ENCODE measurements around the gene VCX3B.
"Not testable (repeated sequence)": the region's sequence is repeated elsewhere in the genome, so short reads cannot be mapped to it uniquely, and the experiment has no call there.

VCX3B gene

DNA sequence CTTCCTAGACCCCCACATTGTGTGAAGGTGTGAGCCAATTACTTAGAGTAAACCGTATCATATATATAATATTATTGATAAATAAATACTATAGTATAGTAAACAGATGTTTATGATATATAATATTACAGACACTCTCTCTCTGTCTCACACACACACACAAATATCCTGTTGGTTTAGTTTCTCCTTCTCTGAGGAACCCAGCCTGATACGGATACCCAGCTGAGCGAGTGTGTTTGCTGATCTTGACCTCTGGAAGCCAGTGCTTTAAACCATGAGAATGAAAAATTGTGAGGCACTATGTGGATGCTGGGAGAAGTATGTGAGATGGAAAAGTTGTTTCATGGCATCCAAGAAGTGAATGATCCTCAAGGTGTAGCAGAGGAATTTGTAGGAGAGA lies at the start of gene VCX3B:
VCX3B (plus strand) TSS at position 301 of the 400 bp plus-strand sequence. CDS start 621 bp downstream, outside the sequence.
- H3K4me1 ChIP-seq (ENCODE audit: control insufficient read depth in 5 of 5, insufficient read depth in 5 of 5, low read length in 5 of 5); H3K36me3 ChIP-seq (ENCODE audit: control insufficient read depth in 5 of 5, insufficient read depth in 5 of 5, low read length in 5 of 5); H3K27me3 ChIP-seq (ENCODE audit: control insufficient read depth in 5 of 5, insufficient read depth in 4 of 5, low read length in 5 of 5); H3K9ac ChIP-seq (ENCODE audit: low read length in 5 of 5); H3K27ac ChIP-seq (ENCODE audit: low read depth, low read length); H3K4me3 ChIP-seq (ENCODE audit: low read depth in 1 of 5, low read length in 5 of 5); H3K9me3 ChIP-seq (ENCODE audit: control insufficient read depth in 5 of 5, low read length in 5 of 5): not testable (repeated sequence)

DNA sequence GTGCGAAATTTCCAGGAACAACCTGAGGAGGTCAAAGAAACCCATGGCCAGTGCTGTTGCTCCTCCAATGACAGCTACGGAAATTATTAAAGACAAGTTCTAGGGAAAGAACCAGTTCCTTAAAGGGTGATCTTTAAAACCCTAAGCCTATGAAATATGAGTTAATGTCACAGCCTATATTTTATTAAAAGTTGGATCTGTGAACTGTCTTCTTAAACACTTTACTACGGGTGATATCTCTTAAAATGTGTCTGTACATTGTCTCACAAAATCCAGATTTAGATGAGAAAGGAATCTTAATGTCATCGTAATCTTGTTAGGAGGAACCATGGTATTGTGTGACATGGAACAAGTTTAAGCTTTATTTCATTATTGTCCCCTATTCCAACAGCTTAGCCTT lies 46.3 kb upstream of the VCX3B start:
- Histone ChIP-seq H3K4me1 (ENCODE audit: control insufficient read depth in 5 of 5, insufficient read depth in 5 of 5, low read length in 5 of 5) (no peaks in the 10 kb centered on the region), H3K36me3 (ENCODE audit: control insufficient read depth in 5 of 5, insufficient read depth in 5 of 5, low read length in 5 of 5) (no peaks in the 10 kb centered on the region), H3K9ac (ENCODE audit: low read length in 5 of 5) (no peak overlapping the region), H3K27ac (ENCODE audit: low read depth, low read length) (no peak overlapping the region), H3K4me3 (ENCODE audit: low read depth in 1 of 5, low read length in 5 of 5) (no peak overlapping the region), H3K9me3 (ENCODE audit: control insufficient read depth in 5 of 5, low read length in 5 of 5) (peaks cover 0 to 3% (median 0%) of the 10 kb centered on the region in 5 donors), H3K27me3 (ENCODE audit: control insufficient read depth in 5 of 5, insufficient read depth in 4 of 5, low read length in 5 of 5) (no peaks in the 10 kb centered on the region)

DNA sequence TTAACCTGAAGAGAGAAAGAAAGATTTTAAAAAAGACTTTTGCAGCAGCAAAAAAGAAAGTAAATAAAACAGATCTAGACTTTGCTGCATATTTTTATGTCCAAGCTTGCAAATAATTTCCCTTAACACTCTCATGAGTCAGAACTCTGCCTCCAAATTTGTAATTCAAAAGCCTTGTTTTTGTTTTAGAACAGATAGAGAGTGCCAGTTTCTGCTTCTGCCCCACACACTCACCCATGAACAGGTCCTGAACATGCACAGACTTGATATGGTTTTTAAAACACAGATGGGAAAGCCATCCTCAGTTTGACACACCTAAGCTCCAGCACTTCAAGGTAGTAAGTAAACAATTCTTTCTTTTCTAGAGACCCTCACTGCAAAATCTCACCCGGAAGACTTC lies 39.7 kb upstream of the VCX3B start:
- Histone ChIP-seq H3K27me3 (ENCODE audit: control insufficient read depth in 5 of 5, insufficient read depth in 4 of 5, low read length in 5 of 5) (no peaks in the 10 kb centered on the region), H3K9me3 (ENCODE audit: control insufficient read depth in 5 of 5, low read length in 5 of 5) (no peaks in the 10 kb centered on the region), H3K4me1 (ENCODE audit: control insufficient read depth in 5 of 5, insufficient read depth in 5 of 5, low read length in 5 of 5) (no peaks in the 10 kb centered on the region), H3K36me3 (ENCODE audit: control insufficient read depth in 5 of 5, insufficient read depth in 5 of 5, low read length in 5 of 5) (no peaks in the 10 kb centered on the region), H3K9ac (ENCODE audit: low read length in 5 of 5) (no peak overlapping the region), H3K27ac (ENCODE audit: low read depth, low read length) (no peak overlapping the region), H3K4me3 (ENCODE audit: low read depth in 1 of 5, low read length in 5 of 5) (no peak overlapping the region)

DNA sequence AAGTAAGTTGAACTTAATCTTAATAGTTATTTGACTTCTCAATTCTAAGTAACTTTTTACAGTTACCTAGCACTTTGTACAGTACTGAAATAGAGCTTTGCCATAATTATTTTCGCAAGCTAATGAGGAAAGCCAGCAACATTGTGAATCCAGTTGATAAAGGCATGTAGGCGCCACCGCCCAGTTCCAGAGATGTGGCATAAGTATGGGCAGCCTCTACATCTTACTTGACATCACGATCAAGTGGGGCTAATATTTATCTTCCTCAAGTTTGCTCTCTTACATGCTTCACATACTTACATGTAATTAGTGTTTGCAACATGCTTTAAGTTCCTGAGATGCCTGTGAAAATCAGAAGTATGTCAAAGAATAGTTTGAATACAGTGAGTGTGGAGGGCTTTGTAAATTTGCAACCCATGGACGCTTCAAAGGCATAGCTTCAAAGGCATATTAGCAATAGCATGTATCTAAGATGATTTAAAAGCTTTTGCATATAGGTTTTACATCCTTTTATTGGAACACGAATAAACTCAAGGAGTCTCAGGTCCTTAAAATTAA lies 34.9 kb upstream of the VCX3B start:
- Histone ChIP-seq H3K27me3 (ENCODE audit: control insufficient read depth in 5 of 5, insufficient read depth in 4 of 5, low read length in 5 of 5) (no peaks in the 10 kb centered on the region), H3K36me3 (ENCODE audit: control insufficient read depth in 5 of 5, insufficient read depth in 5 of 5, low read length in 5 of 5) (no peaks in the 10 kb centered on the region), H3K9me3 (ENCODE audit: control insufficient read depth in 5 of 5, low read length in 5 of 5) (no peaks in the 10 kb centered on the region), H3K9ac (ENCODE audit: low read length in 5 of 5) (no peak overlapping the region), H3K27ac (ENCODE audit: low read depth, low read length) (no peak overlapping the region), H3K4me3 (ENCODE audit: low read depth in 1 of 5, low read length in 5 of 5) (no peak overlapping the region), H3K4me1 (ENCODE audit: control insufficient read depth in 5 of 5, insufficient read depth in 5 of 5, low read length in 5 of 5) (no peaks in the 10 kb centered on the region)

DNA sequence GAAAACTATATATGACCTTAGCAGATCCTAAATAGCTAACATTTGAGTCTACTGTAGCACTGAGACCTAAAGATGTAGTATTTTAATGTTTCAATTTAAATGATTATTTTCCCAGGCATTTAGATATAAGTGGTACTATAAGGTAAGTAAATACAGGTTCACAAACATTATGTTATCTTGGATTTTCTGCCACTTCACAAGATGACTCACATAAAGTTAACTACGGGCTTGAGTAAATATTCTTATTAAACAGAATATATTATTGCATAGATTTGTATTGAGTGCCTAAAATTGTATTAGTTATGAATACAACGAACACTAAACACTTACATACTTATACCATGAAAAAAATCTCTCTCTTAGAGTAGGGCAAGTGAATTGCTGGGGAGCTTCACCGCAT lies 34.2 kb upstream of the VCX3B start:
- Histone ChIP-seq H3K4me3 (ENCODE audit: low read depth in 1 of 5, low read length in 5 of 5) (no peak overlapping the region), H3K9ac (ENCODE audit: low read length in 5 of 5) (no peak overlapping the region), H3K27ac (ENCODE audit: low read depth, low read length) (no peak overlapping the region), H3K9me3 (ENCODE audit: control insufficient read depth in 5 of 5, low read length in 5 of 5) (no peaks in the 10 kb centered on the region), H3K4me1 (ENCODE audit: control insufficient read depth in 5 of 5, insufficient read depth in 5 of 5, low read length in 5 of 5) (no peaks in the 10 kb centered on the region), H3K36me3 (ENCODE audit: control insufficient read depth in 5 of 5, insufficient read depth in 5 of 5, low read length in 5 of 5) (no peaks in the 10 kb centered on the region), H3K27me3 (ENCODE audit: control insufficient read depth in 5 of 5, insufficient read depth in 4 of 5, low read length in 5 of 5) (no peaks in the 10 kb centered on the region)

DNA sequence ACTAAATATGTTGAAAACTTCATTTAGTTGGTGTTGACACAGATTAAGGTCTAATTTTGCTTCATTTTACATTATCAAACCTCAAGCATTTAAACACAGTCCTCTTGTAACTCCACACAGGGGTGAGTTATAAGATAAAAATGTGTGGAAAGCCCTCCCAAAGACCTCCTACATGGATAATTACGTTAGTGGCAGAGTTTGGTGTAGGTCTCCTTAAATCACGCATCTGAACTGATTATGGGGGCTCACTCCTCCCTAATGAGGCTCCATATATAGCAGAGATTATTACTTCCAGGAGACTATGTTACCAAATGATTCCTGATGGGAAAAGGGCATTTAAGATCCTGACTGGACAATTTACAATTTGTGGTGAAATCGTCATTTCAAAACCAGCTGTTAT lies 32.2 kb upstream of the VCX3B start:
- Histone ChIP-seq H3K4me1 (ENCODE audit: control insufficient read depth in 5 of 5, insufficient read depth in 5 of 5, low read length in 5 of 5) (no peaks in the 10 kb centered on the region), H3K27ac (ENCODE audit: low read depth, low read length) (no peak overlapping the region), H3K4me3 (ENCODE audit: low read depth in 1 of 5, low read length in 5 of 5) (no peak overlapping the region), H3K9ac (ENCODE audit: low read length in 5 of 5) (no peak overlapping the region), H3K36me3 (ENCODE audit: control insufficient read depth in 5 of 5, insufficient read depth in 5 of 5, low read length in 5 of 5) (no peaks in the 10 kb centered on the region), H3K27me3 (ENCODE audit: control insufficient read depth in 5 of 5, insufficient read depth in 4 of 5, low read length in 5 of 5) (no peaks in the 10 kb centered on the region), H3K9me3 (ENCODE audit: control insufficient read depth in 5 of 5, low read length in 5 of 5) (no peaks in the 10 kb centered on the region)

DNA sequence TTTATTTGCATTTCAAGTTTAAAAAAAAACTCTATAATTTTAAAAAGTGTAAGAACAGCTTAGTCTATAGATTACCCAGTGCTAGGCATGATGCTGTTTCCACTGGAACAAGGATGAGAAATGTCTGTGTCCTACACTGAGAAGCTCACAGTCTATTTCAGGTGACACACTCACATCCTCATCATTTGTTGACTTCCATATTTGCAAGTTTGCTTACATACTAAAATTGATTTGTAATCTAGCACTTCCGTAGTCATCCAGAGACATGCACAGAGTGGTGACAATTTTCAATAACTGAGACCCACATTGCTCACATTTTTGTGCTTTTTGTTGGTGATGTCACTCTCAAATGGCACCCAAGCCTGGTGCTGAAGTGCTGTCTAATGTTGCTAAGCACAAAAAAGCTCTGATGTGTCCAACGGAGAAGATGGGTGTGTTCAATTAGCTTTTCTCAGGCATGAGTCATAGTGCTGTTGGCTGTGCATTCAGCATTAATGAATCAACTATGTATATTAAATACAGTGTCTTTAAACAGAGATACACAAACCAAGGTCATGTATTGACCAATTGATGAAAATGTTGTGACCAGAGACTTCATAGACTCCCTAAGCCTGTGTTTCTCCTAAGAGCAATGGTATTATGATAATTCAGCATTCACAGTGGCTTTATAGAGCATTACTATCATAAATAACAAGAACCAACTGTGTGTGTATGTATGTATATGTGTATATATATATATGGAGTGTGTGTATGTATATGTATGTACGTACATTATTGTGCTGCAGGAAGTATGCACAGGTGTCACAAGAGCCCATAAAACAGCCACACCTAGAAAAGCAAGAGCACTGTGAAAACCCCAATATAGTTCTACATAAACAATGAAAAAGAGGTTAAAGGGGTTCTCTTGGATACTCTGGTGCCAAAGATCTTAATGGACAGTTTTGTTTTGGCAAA lies 31.2 kb upstream of the VCX3B start:
- Histone ChIP-seq H3K9ac (ENCODE audit: low read length in 5 of 5) (no peak overlapping the region), H3K27ac (ENCODE audit: low read depth, low read length) (no peak overlapping the region), H3K36me3 (ENCODE audit: control insufficient read depth in 5 of 5, insufficient read depth in 5 of 5, low read length in 5 of 5) (no peaks in the 10 kb centered on the region)

DNA sequence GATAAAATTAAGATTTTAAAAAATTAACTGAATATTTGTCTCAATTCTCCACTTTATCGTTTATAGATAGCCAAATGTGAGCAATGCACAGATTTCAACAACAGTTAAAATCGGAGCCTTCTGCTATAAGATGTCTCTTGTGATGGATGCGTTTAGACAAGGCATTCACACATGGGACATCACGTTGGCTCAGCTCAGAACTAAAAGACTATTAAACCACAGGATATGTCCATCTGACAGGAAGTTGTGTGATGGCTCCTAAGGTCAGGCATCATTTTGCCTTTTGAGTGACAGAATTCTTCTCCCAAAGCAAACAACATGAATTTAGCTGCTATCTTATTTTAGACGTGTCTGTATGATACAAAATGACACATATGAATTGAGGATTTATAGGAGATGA lies 17.3 kb upstream of the VCX3B start:
- no peaks in the 10 kb centered on the region for H3K9me3 ChIP-seq (ENCODE audit: control insufficient read depth in 5 of 5, low read length in 5 of 5)
- H3K4me3 ChIP-seq (ENCODE audit: low read depth in 1 of 5, low read length in 5 of 5): no peak overlapping the region
- H3K27ac ChIP-seq (ENCODE audit: low read depth, low read length): no peak overlapping the region
- H3K27me3 ChIP-seq (ENCODE audit: control insufficient read depth in 5 of 5, insufficient read depth in 4 of 5, low read length in 5 of 5): no peaks in the 10 kb centered on the region
- no peaks in the 10 kb centered on the region for H3K4me1 ChIP-seq (ENCODE audit: control insufficient read depth in 5 of 5, insufficient read depth in 5 of 5, low read length in 5 of 5)
- no peaks in the 10 kb centered on the region for H3K36me3 ChIP-seq (ENCODE audit: control insufficient read depth in 5 of 5, insufficient read depth in 5 of 5, low read length in 5 of 5)
- H3K9ac ChIP-seq (ENCODE audit: low read length in 5 of 5): no peak overlapping the region

More for the DNA sequence above, 31.2 kb upstream of the VCX3B start:
- Histone ChIP-seq H3K9me3 (ENCODE audit: control insufficient read depth in 5 of 5, low read length in 5 of 5) (no peaks in the 10 kb centered on the region), H3K4me1 (ENCODE audit: control insufficient read depth in 5 of 5, insufficient read depth in 5 of 5, low read length in 5 of 5) (no peaks in the 10 kb centered on the region), H3K4me3 (ENCODE audit: low read depth in 1 of 5, low read length in 5 of 5) (no peak overlapping the region), H3K27me3 (ENCODE audit: control insufficient read depth in 5 of 5, insufficient read depth in 4 of 5, low read length in 5 of 5) (no peaks in the 10 kb centered on the region)

DNA sequence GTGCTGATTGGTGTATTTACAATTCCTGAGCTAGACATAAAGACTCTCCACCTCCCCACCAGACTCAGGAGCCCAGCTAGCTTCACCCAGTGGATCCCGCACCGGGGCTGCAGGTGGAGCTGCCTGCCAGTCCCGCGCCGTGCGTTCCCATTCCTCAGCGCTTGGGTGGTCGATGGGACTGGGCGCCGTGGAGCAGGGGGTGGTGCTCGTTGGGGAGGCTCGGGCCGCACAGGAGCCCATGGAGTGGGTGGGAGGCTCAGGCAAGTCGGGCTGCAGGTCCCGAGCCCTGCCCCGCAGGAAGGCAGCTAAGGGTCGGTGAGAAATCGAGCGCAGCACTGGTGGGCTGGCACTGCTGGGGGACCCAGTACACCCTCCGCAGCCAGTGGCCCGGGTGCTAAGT lies 12.3 kb upstream of the VCX3B start:
- H3K4me3 ChIP-seq (ENCODE audit: low read depth in 1 of 5, low read length in 5 of 5); H3K27ac ChIP-seq (ENCODE audit: low read depth, low read length); H3K36me3 ChIP-seq (ENCODE audit: control insufficient read depth in 5 of 5, insufficient read depth in 5 of 5, low read length in 5 of 5); H3K9ac ChIP-seq (ENCODE audit: low read length in 5 of 5); H3K27me3 ChIP-seq (ENCODE audit: control insufficient read depth in 5 of 5, insufficient read depth in 4 of 5, low read length in 5 of 5); H3K9me3 ChIP-seq (ENCODE audit: control insufficient read depth in 5 of 5, low read length in 5 of 5); H3K4me1 ChIP-seq (ENCODE audit: control insufficient read depth in 5 of 5, insufficient read depth in 5 of 5, low read length in 5 of 5): not testable (repeated sequence)

DNA sequence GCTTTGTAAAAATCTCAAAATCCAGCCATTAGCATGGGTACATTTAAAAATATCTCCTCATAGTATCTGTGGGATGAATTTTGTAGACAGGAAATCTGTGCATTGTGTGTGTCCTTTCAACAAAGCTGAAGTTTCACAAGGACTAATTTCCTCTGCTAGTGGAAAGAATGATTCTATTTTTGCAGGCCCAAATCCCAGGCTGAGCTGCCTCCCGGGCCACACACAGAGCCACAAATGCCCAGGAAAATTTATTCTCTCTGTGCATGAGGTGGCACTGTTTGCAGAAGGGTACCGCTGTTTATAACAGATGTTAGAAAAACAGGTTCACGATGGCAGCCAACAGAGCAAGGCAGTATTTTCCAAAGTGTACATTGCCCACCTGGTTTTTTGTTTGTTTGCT lies 11.0 kb upstream of the VCX3B start:
- H3K27me3 ChIP-seq (ENCODE audit: control insufficient read depth in 5 of 5, insufficient read depth in 4 of 5, low read length in 5 of 5): no peaks in the 10 kb centered on the region
- H3K27ac ChIP-seq (ENCODE audit: low read depth, low read length): no peak overlapping the region
- peaks cover 0 to 2% (median 0%) of the 10 kb centered on the region in 5 donors for H3K4me1 ChIP-seq (ENCODE audit: control insufficient read depth in 5 of 5, insufficient read depth in 5 of 5, low read length in 5 of 5)
- H3K36me3 ChIP-seq (ENCODE audit: control insufficient read depth in 5 of 5, insufficient read depth in 5 of 5, low read length in 5 of 5): no peaks in the 10 kb centered on the region
- H3K9ac ChIP-seq (ENCODE audit: low read length in 5 of 5): no peak overlapping the region
- no peak overlapping the region for H3K4me3 ChIP-seq (ENCODE audit: low read depth in 1 of 5, low read length in 5 of 5)
- no peaks in the 10 kb centered on the region for H3K9me3 ChIP-seq (ENCODE audit: control insufficient read depth in 5 of 5, low read length in 5 of 5)

All from subcutaneous abdominal adipose tissue (tissue), 5 donors.